Kidney capillary endothelial cell (primary cell): ENCODE results near the gene CTNNBL1.
"Not testable (repeated sequence)": the region's sequence is repeated elsewhere in the genome, so short reads cannot be mapped to it uniquely, and the experiment has no call there.

Source experiments
- DNase-seq: peaks from one replicate; pipeline ENCODE4 v3.0.0-alpha.2; 2018; ENCODE audit warnings: low spot score

The CTNNBL1 gene

GRCh38 chr20:37677969-37678861 is 15.6 kb upstream of the CTNNBL1 start:
- DNase-seq: no peak

DNA sequence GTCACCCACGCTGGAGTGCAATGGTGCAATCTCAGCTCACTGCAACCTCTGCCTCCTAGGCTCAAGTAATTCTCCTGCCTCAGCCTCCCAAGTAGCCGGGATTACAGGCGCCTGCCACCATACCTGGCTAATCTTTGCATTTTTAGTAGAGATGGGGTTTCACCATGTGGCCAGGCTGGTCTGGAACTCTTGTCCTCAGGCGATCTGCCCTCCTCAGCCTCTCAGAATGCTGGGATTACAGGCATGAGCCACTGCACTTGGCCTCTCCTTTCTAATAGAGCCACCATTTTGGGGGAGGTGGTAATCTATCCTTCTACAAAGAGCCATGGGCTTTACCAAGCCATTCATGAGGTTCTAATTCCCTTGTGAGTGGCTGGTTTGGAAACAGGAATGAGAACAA is 14.1 kb upstream of the CTNNBL1 start:
- DNase-seq: not testable (repeated sequence)

DNA sequence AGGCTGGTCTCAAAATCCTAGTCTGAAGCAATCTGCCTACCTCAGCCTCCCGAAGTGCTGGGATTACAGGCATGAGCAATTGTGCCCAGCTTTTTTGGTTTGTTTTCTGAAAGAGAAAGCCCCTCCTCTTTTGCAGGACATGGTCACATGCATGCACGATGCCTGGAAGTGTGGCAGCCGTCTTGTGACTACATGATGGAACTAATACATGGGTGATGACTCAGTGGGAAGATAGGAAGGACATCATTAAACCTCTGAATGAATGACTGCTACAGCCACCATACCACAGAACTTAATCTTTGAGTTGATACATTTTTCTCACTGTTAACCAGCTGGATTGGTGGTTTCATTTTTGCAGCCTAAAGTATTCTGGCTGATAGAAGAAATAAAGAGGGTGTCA is 13.4 kb upstream of the CTNNBL1 start:
- DNase-seq: no peak

DNA sequence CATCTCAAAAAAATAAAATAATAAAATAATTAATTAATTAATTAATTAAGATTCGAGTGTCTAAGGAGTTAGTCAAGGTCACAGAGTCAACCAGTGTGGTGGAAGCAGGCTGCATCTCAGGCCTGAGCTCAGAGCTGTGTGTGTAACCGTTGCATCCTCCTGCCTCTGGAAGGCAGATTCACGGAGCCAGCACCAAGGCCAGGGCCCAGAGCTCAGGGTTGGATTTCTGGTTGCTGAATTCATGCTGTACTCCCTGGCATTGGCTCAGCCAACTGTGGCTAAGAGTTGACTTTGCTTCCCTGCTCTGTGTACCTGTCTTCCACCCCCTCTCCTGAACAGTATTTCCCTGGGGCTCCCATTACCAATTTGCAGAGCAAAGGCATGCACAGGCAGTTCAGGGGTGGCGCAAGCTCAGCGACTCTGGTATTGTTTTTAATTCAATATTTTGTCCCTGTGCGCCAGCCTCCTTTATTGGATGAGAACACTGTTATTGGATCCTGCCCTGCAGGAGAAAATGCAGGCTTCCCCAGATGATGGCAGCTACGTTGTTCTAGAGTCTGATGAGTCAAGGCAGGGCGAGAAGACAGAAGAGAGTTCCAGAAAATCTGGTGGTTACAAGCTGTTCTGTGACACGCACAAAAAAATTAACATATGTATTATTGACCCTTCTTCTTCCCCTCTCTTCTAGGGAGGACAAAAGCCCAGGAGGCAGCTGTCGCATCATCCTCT is 12.3 kb upstream of the CTNNBL1 start:
- no peak for DNase-seq

DNA sequence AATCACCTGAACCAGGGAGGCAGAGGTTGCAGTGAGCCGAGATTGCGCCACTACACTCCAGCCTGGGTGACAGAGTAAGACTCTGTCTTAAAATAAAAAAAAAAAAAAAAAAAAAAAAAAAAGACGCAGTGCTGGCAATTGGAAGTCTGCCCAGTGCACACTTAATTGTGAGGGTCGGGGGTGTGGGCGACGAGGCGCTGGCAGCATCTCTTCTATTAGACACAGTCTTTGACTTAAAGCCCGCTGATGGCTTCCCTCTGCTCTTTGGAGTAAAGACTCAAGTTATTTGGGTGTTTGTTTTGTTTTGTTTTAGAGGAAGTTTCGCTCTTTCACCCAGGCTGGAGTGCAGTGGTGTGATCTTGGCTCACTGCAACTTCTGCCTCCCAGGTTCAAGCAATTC is 10.7 kb upstream of the CTNNBL1 start:
- DNase-seq: not testable (repeated sequence)

DNA sequence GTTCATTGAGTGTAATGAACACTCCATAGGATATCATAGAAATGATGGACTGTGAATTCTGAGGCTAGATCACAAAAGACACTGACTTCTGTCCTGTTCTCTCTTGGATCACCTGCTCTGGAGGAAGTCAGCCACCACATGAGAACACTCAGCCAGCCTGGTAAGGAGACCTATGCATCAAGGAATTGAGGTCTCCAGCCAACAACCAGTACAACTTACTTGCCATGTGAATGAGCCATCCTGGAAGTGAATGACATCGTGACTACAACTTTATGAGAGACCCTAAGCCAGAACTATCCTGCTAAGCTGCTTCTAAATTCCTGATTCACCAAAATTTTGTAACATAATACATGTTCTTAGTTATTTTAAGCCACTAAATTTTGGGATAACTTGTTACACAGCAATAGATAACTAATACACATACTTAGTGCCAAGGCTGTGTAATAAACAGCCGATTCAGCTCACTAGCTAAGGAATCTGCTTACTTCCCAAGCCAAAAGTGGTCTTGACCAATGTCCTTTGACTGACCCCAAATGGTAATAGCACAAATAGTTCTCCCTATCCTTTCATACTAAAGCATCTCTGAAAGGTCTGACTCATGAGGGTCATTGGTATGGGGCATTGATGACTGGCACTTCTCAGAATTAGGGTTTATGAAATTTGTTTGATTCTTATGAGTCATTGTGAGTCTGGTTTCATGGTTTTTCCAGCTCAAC is 6.9 kb upstream of the CTNNBL1 start:
- DNase-seq: no peak

DNA sequence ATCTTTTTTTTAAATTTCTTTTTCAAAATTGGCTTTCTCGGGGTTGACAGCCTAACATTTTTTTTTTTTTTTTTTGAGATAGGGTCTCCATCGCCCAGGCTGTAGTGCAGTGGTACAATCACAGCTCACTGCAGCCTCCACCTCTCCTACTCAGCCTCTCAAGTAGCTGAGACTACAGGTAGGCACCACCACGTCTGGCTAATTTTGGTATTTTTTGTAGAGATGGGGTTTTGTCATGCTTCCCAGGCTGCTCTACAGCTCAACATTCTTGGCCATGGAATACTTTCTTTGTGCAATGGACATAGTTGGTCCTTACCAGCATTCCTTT is 6.4 kb upstream of the CTNNBL1 start:
- no peak for DNase-seq

DNA sequence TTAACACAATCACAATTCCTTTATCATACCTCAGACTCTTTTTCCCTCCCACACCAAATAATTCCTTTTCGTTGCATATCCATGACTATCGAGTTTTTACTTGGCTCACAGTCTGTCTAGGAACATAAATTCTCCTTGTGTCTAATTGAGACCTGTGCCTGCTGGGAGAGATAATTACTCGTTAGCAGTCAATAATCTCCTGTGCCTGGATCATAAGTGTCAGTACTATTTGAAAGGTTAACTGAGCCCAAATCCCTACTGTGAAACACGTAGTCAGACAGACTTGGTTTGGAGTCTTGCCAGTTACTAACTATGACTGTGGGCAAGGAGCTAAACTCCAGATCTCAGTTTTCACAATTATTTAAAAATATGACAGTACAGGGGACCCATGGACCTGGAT is 5.7 kb upstream of the CTNNBL1 start:
- DNase-seq: no peak

GRCh38 chr20:37690626-37691369 is 3.0 kb upstream of the CTNNBL1 start:
- no peak for DNase-seq

DNA sequence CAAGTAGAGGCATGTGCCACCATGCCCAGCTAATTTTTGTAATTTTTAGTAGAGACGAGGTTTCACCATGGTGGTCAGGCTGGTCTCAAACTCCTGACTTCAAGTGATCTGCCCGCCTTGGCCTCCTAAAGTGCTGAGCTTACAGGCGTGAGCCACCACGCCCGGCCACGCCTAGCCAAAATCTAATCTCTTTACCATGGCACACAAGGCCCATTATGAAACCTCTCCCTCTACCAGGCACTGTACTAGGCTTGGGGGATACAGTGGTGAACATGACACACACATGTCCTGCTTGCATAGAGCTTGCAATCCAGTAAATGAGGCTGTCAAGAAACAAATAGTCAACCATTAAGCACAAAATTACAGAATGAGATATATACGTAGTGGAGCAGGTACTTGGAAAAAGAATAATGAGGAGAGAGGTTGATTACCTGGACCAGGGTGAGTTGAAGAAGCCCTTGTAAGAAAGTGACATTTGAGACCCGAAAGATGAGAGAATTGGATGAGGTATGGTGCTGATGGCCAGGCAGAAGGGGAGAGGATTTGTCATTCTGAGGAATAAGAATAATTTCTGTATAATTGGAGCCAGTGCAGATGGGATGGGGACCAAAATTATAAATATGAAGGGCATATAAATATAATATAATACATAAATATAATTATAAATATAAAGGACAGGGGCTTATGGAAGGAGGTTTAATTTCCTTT is 1.2 kb upstream of the CTNNBL1 start:
- no peak for DNase-seq

DNA sequence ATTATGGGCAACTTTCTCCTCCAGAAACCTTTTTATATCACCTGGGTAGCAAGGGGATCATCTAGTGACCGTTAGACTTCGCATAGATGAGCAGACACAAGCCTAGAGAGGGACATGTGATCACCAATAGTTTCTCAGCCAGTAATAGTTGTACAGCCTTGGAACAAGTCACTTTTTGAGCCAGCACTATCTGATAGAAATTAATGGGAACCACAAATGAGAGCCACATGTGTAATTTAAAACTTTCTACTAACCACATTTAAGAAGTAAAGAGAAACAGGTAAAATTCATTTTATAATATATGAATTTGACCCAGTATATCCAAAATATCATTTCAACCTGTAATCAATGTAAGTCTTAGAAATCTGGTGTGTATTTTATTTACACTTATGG is 592 bp upstream of the CTNNBL1 start:
- no peak for DNase-seq

DNA sequence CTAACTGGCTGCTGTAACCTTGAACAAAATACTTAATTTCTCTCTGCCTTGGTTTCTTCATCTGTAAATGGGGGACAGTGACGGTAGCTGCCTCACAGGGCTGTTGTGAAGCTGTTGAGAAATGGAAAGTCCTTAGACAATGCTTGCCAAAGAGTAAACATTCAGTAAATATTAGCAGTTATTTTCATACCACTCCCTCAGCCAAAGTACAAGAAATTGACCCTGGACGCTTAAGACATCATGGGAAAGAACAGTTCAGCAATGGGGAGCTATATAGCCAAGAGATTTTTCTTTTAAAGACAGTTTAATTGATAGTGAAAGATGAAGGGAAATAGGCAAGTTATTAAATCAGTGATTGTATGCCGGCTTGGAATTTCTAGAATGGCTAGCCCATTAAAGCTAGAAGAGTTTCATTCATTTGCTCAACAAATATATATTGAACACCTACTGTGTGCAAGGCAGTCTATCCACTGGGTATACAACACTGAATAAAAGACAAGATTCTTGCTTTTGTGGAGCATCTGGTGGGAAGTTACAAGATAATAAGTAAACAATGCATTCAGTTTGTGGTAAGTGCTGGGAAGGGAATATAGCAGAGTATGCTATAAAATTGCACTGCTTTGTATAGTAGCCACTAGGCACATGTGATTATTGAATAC is 2.0 kb downstream of the CTNNBL1 start:
- DNase-seq: no peak

DNA sequence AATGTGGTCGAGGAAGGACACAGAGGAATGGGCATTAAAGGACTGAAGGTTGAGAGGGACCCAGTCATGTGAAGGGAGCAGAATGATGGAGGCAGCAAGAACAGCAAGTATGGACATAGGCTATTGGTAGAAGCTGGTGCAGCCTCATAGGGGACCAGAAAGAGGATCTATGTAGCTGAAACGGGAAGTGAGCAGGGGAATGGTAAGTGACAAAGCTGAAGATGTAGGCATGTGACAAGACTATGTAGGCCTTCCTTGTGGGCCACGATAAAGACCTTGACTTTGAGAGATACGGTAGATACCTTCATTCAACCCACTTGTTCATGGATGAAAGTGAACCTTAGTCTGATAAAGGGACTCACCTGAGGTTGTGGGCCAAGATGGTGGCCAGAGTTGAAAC is 3.5 kb downstream of the CTNNBL1 start:
- DNase-seq: no peak

DNA sequence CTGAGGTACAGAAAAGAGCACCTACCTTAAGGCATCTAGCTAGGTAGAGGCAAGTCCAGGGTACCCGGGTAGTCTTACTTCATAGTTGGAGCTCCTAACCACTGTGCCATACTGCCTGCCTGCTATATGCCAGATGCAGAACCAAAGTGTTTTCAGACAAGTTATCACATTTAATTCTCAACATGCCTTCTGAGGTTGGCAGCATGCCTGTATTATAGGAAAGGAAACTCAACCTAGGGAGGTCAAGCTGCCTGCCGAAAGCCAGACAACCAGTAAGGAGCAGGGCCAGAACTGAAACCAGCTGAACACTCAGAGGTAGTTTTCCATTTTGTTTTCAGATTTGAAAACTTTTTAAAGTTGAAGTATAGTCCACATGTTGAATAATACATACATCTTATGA is 5.4 kb downstream of the CTNNBL1 start:
- no peak for DNase-seq

- DNase-seq: no peak
Observed at GRCh38 chr20:37700301-37700700, 6.5 kb downstream of the CTNNBL1 start.

DNA sequence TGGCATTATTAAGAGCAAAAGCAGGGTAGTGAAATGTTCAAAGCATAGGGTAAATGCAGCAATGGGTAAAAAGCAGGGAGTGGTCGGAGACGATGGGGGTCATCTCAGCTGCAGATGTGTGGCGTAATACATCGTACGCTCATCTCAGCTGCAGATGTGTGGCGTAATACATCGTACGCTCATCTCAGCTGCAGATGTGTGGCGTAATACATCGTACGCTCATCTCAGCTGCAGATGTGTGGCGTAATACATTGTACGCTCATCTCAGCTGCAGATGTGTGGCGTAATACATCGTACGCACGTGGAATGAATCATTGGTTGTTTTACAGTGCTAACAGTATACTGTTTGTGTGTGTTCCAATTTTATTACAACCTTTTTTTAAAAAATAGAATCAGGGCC is 7.8 kb downstream of the CTNNBL1 start:
- DNase-seq: not testable (repeated sequence)

DNA sequence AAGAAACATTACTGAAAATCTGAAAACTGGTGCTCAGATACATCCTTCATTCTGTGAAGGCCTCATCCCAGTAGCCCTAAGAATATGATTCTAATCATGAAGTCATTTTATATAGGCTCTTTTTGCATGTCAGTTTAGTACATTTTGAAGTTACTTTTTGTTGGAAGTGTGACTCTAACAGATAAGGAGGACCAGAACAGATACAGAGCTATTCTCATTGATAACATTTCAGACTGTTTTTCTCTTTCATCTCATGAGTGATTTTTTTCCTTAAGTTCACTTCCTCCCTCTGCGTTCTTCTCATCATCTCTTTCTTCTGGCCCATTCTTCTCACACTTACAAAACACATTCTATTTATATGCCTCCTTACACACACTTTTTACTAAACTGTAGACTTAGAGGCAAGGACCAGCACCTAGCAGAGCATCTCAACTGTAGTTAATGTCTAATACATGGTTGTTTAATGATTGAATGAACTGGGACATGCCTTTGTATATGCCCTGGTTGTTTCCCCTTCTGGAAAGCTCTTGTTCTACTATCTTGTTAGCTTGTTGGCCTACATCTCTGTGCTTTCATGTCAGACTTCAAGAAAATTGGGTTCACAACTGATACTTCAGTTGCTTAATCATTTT is 8.7 kb downstream of the CTNNBL1 start:
- no peak for DNase-seq

GRCh38 chr20:37703035-37703845 is 9.4 kb downstream of the CTNNBL1 start:
- DNase-seq: no peak

- DNase-seq: no peak
Observed at GRCh38 chr20:37704955-37705354, 11.1 kb downstream of the CTNNBL1 start.

DNA sequence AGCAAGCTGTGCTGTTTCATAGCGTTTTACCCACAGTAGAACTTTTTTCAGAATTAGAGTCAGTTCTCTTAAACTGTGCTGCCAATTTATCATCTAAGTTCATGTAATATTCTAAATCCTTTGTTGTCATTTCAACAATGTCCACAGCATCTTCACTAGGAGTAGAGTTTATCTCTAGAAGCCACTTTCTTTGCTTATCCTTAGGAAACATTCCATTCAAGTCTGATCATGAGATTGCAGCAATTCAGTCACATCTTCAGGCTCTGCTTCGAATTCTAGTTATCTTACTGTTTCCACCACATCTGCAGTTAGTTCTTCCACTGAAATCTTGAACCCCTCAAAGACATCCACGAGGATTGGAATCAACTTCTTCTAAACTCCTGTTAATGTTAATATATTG is 12.5 kb downstream of the CTNNBL1 start:
- no peak for DNase-seq
